GM19467 (cell line): Measurements from ENCODE around the gene TWNK.
"Not testable (repeated sequence)": the region's sequence is repeated elsewhere in the genome, so short reads cannot be mapped to it uniquely, and the experiment has no call there.

Source experiments
- ATAC-seq: cut with Tn5 transposase; IDR thresholded peaks from one replicate; pipeline ENCODE4 v1.9.1; 2021; ENCODE audit warnings: mild to moderate bottlenecking, moderate library complexity; ENCODE audit not compliant: unreplicated experiment

Gene TWNK

DNA sequence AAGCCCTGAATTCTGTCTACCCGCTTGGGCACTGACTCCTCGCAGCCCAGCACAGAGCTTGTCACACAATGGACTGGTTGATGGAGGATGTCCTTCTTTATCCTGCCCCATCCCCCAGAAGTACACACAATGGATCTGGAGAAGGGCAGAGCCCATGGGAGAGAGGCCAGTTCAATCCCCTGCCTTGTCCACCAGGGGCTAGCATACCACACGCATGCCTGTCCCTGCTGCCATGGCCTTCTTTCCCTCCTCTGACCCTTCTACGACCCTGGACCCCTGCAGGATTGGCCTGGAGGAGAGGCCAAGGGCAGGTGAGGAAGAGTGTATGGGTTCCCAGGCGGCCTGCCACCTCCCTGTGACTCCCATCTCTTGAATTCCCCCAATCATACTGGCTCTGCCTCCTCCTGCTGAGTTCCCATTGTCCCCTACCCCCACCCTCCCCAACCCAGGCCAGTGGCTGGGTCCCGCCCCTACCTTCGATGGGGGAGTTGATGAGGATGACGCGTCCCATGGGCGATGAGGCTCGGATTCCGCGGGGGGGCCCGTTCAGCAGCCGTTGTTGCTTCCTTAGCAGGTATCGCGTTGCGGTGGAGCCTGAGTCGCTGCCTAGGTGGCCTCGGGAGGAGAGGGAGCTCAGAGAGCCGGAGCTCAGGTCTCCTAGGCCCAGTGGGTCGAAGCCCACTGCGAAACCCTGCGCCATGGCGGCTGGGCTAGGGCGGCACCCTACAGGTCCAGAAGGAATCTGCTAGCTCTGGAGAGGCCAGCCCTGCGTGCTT lies 42.4 kb downstream of the TWNK start:
- ATAC-seq: no peak

DNA sequence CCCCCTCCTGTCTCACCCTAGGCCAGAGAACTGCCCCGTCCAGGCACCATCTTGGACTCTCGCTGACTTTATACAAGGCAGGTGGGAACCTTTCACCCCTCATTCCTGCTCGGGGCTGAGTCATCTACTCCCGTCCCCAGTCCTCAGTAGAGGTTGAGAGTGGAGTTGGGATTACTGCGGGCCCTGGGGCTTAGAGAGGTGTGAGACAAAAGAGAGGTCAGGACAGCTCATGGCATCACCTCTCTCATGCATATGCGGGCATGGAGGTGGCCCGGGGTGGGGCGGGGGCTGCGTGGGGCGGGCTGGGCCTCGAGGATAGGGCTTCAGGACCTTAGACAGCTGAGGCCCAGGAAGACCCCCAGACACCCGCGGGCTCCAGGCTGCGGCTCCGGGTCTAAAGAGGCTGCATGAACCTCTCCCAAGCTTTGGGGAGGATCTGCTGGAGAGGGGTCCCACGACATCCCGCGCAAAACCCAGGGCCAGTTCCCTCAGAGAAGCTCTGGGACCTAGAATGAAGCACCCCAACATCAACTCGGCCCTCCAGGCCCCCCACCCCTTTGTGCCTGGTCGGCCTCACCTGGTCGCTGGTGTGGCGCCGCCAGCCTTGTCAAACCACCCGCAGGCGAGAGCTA lies 43.3 kb downstream of the TWNK start:
- ATAC-seq: no peak

DNA sequence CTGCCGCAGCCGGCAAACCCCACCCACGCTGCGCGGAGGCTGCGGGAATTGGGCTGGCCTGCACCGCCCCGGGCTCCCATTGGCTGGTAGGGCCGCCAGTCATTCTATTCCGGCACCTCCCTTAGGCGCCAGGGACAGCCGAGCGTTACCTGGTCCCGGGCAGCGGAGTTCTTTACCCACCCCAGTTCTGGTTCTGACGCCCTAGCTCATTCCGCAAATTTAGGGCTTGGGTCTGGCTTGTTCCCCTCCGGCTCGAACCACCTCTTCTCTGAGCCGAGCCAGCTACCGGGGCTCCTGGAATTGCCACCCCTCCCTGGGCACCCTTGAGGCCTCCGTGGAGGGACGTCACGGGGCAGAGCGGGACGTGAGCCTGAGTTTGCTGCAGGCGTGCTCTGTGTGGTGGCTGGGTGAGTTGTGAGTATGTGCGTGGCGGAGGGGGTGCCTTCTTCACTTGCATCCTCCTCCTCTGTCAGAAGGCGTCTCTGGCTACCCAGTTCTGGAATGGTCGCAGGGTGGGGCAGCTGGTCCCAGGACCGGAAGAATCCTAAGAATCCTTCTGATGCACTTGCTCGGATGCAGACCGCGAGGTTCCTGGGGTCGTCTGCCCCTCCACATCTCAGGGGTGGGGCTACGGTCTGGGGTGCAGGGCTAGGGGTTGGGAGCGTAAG lies 43.9 kb downstream of the TWNK start, which contains the start of the genes PDZD7 and SFXN3:
Gene PDZD7, minus strand, starts transcription at position 2 of the 668 bp plus-strand sequence. CDS start 910 bp downstream, outside the sequence.
Gene SFXN3, plus strand, starts transcription at position 107 of the 668 bp plus-strand sequence. CDS start 3,461 bp downstream, outside the sequence.
- ATAC-seq: peak; percentile 91

DNA sequence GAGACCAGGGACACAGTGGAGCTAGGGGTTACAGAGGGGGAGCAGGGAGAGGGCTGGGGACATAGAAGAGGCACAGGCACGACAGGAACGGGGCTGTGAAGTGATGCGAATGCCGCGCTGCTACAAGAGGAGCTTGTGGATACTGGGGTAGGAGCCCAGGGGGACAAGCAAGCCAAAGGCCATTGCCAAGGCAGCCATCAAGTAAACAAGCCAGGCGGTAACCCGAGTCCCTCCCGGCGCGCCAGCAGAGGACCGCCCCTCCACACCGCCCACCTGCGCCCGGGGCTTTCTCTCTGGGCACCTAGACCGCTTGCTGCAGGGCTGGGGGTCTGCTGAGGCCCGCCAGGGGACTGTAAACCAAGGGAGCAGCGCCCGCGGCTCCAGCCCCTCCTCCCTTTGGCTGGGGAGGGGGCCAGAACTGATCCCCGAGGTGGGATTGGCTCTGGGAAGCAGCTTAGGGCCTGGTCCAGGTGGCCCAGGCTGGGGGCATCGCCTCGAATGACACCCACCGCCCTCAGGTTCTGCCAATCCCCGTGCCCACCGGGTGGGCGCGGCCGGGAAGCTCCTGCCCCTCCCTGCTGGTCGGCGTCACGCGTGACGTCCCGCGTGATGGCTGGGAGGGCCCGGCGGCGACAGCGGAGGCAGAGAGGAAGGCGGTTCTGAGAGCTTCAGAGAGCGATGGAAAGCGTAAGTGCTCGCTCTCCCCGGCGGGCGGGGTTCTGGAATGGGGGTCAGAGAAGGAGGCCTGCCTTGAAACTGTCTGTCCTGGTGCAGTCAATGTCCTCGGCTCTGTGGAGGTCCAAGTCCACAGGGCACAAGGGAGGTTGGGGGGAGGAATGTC lies 44.7 kb downstream of the TWNK start:
- ATAC-seq: no peak

DNA sequence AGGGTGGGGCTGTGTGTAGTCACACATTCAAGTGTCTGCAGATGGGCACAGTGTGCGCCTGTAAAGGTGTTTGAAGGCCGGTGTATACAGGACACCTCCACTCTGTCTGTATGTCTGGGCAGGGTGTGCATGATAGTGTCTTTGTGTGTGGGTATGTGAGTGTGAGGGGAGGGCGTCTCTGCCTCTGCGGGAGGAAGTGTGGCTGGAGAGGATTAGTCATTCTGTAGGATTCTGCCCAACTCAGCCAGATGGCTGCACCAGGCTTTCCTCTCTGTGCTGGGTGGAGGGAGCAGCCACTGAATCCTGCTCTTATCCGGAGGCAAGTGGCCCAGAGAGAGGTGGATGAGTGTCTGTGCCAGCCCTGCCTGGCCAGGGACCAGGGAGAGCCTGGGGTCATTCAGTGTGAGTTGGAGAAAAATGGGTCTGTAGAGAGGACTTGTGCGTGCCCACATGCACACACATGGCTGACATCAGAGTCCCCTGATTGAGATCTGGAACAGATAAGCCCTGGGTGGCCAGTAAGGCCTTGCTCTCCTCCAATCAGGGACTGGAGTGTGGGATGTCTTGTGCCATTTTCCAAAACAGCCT lies 45.4 kb downstream of the TWNK start:
- no peak for ATAC-seq

DNA sequence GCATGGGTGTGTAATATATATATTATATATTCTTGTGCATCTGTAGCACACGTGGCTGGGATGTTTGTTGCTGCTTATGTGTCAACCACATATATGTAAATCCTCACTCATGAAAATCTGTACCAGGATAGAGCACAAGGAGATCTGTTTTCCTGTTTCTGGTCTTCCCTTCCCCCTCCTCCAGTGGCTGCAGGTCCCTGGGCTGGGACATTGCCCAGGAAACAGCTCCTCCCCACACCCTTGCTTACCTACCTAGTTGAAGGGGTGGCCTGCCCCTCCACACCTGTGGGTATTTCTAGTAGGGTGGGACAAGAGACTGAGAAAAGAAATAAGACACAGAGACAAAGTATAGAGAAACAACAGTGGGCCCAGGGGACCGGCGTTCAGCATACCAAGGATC lies 45.9 kb downstream of the TWNK start:
- no peak for ATAC-seq

DNA sequence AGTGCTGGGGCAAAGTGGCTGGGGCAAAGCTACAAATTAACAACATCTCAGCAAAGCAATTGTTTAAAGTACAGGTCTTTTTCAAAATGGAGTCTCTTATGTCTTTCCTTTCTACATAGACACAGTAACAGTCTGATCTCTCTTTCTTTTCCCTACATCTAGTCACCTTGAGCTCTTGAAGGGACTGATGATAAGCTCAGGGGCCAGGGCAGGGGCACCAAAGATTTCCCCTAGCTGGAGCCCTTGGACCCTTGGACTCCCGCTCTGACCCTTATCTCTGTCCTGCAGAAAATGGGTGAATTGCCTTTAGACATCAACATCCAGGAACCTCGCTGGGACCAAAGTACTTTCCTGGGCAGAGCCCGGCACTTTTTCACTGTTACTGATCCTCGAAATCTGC lies 47.1 kb downstream of the TWNK start:
- ATAC-seq: not testable (repeated sequence)

DNA sequence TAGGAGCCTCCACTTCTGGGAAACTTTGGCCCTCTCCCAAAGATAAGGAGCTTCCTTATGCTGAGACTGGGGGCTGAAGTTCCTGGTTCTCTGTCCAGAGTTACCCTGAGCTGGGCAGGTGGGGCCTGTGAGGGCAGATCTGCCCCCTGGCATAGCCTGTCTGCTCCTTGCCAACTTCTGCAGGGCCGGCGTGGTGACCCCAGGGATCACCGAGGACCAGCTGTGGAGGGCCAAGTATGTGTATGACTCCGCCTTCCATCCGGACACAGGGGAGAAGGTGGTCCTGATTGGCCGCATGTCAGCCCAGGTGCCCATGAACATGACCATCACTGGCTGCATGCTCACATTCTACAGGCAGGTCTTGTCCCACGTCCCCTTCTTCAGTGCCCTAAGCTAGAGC lies 48.0 kb downstream of the TWNK start:
- ATAC-seq: no peak

DNA sequence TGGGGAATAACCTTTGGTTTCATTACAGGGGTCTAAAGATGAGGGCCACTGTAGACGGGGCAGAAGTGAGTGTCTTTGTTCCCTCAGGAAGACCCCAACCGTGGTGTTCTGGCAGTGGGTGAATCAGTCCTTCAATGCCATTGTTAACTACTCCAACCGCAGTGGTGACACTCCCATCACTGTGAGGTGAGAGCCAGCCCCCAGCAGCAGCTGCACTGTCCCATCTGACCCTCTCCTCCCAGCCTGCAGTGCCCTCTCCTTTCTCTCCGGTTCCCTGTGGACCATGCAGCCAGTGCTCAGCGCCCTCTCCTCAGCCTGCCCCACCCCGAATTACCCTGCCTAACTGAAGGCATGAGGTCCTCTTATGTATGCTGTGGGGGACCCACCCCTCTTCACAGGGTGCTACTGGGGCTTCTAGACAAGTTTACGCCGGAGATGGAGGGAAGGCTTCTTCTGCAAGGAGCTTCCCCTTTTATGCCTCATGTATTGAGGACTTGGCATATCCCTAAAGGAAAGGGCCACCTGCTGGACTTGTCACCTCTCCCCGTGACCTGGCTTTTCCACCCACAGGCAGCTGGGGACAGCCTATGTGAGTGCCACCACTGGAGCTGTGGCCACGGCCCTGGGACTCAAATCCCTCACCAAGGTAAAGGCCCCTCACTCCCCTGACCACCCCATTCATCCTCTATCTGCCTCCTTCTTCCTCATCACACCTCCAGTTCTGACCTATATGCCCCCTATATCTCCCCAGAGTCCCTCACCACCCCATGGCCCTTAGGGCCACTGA lies 48.8 kb downstream of the TWNK start:
- ATAC-seq: no peak

DNA sequence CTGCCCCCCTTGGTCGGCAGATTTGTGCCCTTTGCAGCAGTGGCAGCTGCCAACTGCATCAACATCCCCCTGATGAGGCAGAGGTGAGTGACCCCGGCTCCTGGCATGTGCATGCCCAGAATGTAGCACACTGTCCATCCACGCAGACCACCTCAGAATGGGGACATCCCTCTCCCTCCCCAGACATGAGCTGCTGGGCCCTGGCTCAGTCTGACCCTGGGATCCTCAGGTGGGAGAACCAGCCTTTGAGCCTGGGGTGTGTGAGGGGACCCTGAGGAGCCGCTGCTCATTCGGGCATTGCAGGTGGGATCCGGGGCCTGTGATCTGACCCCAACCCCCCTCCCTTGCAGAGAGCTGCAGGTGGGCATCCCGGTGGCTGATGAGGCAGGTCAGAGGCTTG lies 49.4 kb downstream of the TWNK start:
- no peak for ATAC-seq

DNA sequence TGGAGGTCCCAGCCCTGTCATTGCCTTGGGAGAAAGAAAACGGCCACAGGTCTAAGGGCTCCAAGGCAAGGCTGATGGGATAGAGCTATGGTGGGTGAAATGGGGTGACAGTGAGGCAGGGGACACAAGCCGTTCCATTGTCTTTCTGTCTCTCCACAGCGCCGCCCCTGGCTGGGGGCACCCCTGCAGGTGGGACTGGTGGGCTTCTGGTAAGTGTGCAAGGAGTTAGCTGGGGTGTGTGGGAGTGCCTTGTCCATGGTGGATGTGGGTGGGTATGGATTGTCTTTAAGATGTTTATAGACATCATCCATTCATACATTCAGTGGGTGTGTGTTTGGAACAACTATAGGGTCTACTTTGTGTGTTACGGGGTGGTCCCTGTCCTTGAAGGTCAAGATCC lies 51.1 kb downstream of the TWNK start:
- no peak for ATAC-seq

DNA sequence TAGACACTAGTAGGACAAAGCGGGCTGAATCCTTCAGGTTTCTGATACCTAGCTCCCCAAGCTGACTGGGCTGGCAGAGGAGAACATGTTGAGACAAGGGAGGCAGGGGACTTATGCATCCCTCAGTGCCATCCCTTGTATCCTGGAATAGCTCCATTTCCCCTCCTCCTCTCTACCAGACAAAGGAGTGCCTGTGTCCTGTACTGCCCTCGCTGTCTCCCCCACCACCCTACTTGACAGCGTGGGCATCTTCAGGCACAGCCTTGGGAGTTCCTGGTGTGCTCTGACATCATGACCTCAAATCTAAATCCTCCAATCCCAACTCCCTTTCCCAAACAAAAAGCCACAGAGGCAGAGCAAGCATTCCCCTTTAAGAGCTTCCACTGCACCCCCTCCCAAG lies 52.7 kb downstream of the TWNK start:
- no peak for ATAC-seq

DNA sequence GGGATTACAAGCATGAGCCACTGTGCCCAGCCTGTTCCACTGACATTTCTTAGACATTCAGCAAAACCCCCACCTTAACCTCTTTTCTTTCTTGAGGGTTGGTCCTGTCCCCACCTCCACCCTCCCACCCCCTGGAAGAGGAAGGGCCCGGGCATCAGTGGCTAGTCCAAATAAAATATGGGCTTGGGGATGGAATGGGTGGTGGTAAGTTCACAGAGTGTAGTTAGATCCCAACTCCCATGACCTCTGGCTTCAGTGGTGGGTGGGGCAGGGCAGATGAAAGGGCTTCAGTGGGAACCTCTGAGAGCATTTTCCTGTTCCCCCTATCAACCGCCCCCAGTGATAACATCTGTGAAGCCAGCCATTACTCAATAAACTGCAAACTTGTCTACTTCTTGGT lies 53.5 kb downstream of the TWNK start:
- ATAC-seq: no peak

DNA sequence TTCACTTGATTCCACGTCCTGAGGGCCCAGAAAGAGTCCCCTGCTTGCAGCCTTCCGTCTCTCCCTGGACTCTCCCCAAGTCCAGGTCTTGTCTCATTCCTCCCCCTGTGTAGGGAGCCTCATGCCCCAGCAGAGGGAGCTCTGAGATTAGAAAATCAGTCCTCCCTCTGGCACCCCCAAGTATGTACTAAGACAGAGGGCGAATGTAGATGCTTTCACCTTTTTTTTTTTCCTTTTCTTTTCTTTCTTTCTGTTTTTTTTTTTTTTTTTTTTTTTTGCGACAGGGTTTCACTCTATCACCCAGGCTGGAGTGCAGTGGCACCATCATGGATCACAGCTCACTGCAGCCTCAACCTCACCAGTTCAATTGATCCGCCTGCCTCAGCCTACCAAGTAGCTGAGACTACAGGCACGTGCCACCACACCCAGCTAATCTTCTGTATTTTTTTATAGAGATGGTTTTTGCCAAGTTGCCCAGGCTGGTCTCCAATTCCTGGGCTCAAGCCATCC lies 54.0 kb downstream of the TWNK start:
- peak; percentile 44 for ATAC-seq

DNA sequence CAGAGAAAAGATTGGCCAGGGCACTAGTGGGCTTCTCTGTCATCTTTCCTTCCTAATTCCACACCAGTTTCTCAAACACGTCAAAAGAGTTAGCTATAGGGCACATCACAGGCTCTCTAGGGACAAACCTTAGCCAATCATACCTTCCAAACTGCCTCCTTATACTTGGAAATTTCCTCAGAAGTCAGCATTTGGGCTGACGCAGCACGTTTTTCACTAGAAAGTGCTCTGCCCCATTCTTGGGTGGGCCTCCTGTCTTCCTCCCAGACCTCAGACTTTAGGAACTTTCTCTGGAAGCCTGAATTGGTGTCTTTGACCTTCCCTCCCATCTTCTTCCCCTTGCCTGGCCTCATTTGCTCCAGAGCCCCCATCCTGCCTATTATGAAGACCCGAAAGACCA lies 54.8 kb downstream of the TWNK start:
- ATAC-seq: no peak

DNA sequence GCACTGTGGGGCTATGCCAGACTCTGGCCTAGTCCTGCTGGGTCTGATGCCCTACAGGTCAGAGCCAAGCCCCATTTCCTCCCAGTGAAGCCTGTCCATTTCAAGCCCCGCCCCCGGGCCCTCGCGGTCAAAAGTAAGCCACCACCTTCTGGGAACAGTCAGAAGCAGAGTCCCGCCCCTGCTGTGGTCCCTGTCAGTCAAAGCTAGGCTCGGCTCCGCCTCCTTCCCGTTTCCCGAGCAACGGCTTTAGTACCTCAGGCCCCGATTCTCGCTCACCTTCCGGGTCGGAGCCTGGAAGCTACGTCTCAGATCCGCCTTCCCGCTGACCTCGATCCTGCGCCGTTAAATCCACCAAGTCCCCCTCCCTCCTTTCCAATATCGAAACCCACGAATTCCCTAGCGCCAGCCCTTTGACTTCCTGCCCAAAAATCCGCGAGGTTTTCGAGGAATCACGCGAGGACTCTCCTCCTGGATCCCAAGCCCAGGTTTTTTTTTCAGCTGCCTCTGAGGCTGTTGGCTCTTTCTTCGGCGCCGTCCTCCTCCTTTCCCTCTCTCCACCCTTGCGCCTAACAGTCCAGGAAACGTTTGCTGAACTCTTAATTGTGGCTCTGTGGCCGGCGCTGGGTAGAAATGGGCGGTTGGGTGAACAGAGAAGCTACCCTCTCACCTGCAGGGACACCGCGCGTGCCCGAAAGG lies 55.5 kb downstream of the TWNK start:
- ATAC-seq: peak; percentile 94

DNA sequence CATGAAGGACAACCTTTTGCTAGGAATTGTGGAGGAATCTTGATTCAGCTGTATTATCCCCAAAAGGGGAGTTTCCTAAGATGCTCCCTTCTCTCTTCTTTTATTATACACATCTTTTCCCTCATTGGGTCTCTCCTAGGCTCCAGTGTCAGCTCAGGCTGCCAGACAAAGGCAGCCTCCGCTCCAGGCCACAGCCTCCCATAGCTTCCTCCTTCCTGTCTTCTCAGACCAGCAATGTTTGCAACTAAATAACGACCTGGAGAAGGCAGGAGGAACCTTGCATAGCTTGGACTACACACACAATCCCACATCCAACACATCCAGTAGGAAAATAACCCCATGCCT lies 56.0 kb downstream of the TWNK start:
- no peak for ATAC-seq
